HG02642 (cell line): ENCODE results near the gene COPS6.
"Not testable (repeated sequence)": the region's sequence is repeated elsewhere in the genome, so short reads cannot be mapped to it uniquely, and the experiment has no call there.

Source experiments
- ATAC-seq: cut with Tn5 transposase; IDR thresholded peaks from one replicate; pipeline ENCODE4 v1.9.1; 2021; ENCODE audit warnings: mild to moderate bottlenecking; ENCODE audit not compliant: unreplicated experiment, poor library complexity

Gene COPS6

GRCh38 chr7:100124301-100125230 is 35.8 kb downstream of the COPS6 start:
- no peak for ATAC-seq

GRCh38 chr7:100126239-100126930 is 37.6 kb downstream of the COPS6 start:
- peak; percentile 21 for ATAC-seq

- peak; percentile 74 for ATAC-seq
These were observed 38.4 kb downstream of the COPS6 start, which contains the start of gene MBLAC1 for GRCh38 chr7:100126931-100127865. MBLAC1 (plus strand) TSS chr7:100126967; CDS start chr7:100127396, 429 bp downstream.

GRCh38 chr7:100127866-100128636 is 39.3 kb downstream of the COPS6 start:
- peak; percentile 1 for ATAC-seq

GRCh38 chr7:100128637-100128963 is 39.8 kb downstream of the COPS6 start:
- no peak for ATAC-seq

- ATAC-seq: not testable (repeated sequence)
These were observed 41.4 kb downstream of the COPS6 start for GRCh38 chr7:100130220-100130607.

GRCh38 chr7:100130608-100131453 is 42.1 kb downstream of the COPS6 start:
- no peak for ATAC-seq

- no peak for ATAC-seq
These were observed 43.4 kb downstream of the COPS6 start for GRCh38 chr7:100132126-100132525.

- ATAC-seq: peak; percentile 56
These were observed 44.0 kb downstream of the COPS6 start for GRCh38 chr7:100132697-100133151.

GRCh38 chr7:100137851-100138760 is 49.3 kb downstream of the COPS6 start:
- ATAC-seq: no peak

- no peak for ATAC-seq
These were observed 52.8 kb downstream of the COPS6 start for GRCh38 chr7:100141555-100141949.
